ENCODE data around the gene PRKCA.

DNA sequence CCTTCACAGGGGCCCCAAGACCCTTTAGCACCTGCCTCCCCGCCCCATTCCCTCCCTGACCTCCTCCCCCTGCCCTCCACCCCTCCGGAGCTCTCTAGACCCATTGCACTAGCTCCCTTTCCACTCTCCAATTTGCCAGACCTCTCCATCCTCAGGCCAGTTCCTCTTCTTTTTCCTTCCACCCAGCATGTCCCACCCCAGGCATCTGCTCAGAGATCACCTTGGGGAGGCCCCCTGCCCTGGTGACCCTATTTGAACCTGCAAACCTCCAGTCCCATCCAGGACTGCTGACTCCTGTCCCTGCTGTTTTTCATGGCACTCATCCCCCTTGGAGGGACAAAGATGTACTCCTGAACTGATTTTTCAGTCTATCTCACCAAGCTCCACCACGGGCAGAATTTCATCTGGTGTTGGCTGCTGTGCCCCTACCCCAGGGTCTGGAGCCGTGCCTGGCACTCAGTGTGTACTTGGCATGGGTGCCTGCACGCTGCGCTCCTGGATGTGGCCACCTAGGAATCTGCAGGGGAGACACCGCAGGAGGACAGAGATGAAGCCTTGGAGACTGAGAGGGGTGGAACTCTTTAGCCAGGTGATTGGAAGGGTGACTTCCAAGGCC is 446.9 kb downstream of the PRKCA start:
- no peak for TF ChIP-seq POLR2A (IDR thresholded peaks at IDR 0.05; ENCODE audit: extremely low read depth, insufficient read length)
- TF ChIP-seq CTCF (IDR thresholded peaks at IDR 0.05; ENCODE audit: low read depth, low read length) = no peak
- TF ChIP-seq, protein P1, sequence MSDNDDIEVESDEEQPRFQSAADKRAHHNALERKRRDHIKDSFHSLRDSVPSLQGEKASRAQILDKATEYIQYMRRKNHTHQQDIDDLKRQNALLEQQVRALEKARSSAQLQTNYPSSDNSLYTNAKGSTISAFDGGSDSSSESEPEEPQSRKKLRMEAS (IDR thresholded peaks at IDR 0.05; ENCODE audit: low read depth, low read length) = no peak
- no peak for TF ChIP-seq MYC (IDR thresholded peaks at IDR 0.05; ENCODE audit: low read depth, low read length)

Data from NB4 (cell line).